ENCODE measurements around the gene PKN1. TPM values are rescaled to one million over a fixed set of nuclear protein-coding genes. Genes with fewer than 3 reads are reported as not detected.

PKN1 gene
- polyA plus RNA-seq, 1 donor (not counting 4 experiments of a cell fraction or from before 2014, with no cell fraction given): 0.62 TPM

GRCh38 chr19:14437578-14438140 lies 4.6 kb downstream of the PKN1 start:
- Histone ChIP-seq H3K9me3 (ENCODE audit: control insufficient read depth, low read depth, low read length) (no peaks in the 10 kb centered on the region), H3K27me3 (ENCODE audit: control insufficient read depth, extremely low read depth, insufficient read depth, low read length) (peaks cover 13% of the 10 kb centered on the region), H3K79me2 (ENCODE audit: control insufficient read depth, insufficient read depth, low read length) (no peaks in the 10 kb centered on the region), H3K4me1 (ENCODE audit: control insufficient read depth, extremely low read depth, insufficient read depth, low read length) (no peaks in the 10 kb centered on the region), H4K20me1 (ENCODE audit: control insufficient read depth, extremely low read depth, insufficient read depth, low read length) (no peaks in the 10 kb centered on the region), H3K9me1 (ENCODE audit: control insufficient read depth, extremely low read depth, insufficient read depth, low read length) (no peaks in the 10 kb centered on the region), H3K36me3 (ENCODE audit: control insufficient read depth in 2 of 2, extremely low read depth in 1 of 2, insufficient read depth in 2 of 2, low read length in 2 of 2) (no peaks in the 10 kb centered on the region), H3K4me2 (ENCODE audit: control insufficient read depth, extremely low read depth, insufficient read depth, low read depth, low read length) (no peak overlapping the region), H3K27ac (ENCODE audit: control insufficient read depth, insufficient read depth, low read length) (no peak overlapping the region), H2AFZ (ENCODE audit: control insufficient read depth, low read length) (no peak overlapping the region), H3K4me3 (ENCODE audit: control insufficient read depth in 2 of 3, extremely low read depth in 1 of 3, insufficient read depth in 2 of 3, low read depth in 1 of 3, low read length in 3 of 3) (no peak overlapping the region), H3K9ac (ENCODE audit: control insufficient read depth, extremely low read depth, insufficient read depth, low read length) (no peak overlapping the region)
- dilution Hi-C loops (cut with MboI; ENCODE audit: extremely low pct_ligation_motif_present, low sequenced_read_pairs): no loop called here
- DNase-seq (ENCODE audit: low read depth, low spot score) (no peak), FAIRE-seq (no peak)
- TF ChIP-seq EZH2 (IDR thresholded peaks at IDR 0.05; ENCODE audit: low read length) (no peak), CTCF (optimal IDR thresholded peaks at IDR 0.05 in 1 of 3, IDR thresholded peaks at IDR 0.05 in 1 of 3, conservative IDR thresholded peaks at IDR 0.05 in 1 of 3; ENCODE audit: extremely low read depth in 1 of 3, insufficient read depth in 2 of 3, low read length in 3 of 3) (no peak)

GRCh38 chr19:14439014-14439413 lies 5.9 kb downstream of the PKN1 start:
- no peak overlapping the region for H3K4me3 ChIP-seq (ENCODE audit: control insufficient read depth in 2 of 3, extremely low read depth in 1 of 3, insufficient read depth in 2 of 3, low read depth in 1 of 3, low read length in 3 of 3)
- H3K4me1 ChIP-seq (ENCODE audit: control insufficient read depth, extremely low read depth, insufficient read depth, low read length): no peaks in the 10 kb centered on the region
- FAIRE-seq (no peak), DNase-seq (ENCODE audit: low read depth, low spot score) (no peak)
- no peaks in the 10 kb centered on the region for H3K9me1 ChIP-seq (ENCODE audit: control insufficient read depth, extremely low read depth, insufficient read depth, low read length)
- H3K4me2 ChIP-seq (ENCODE audit: control insufficient read depth, extremely low read depth, insufficient read depth, low read depth, low read length): no peak overlapping the region
- no peak overlapping the region for H3K27ac ChIP-seq (ENCODE audit: control insufficient read depth, insufficient read depth, low read length)
- no peak for TF ChIP-seq EZH2 (IDR thresholded peaks at IDR 0.05; ENCODE audit: low read length)
- no peak for TF ChIP-seq CTCF (optimal IDR thresholded peaks at IDR 0.05 in 1 of 3, IDR thresholded peaks at IDR 0.05 in 1 of 3, conservative IDR thresholded peaks at IDR 0.05 in 1 of 3; ENCODE audit: extremely low read depth in 1 of 3, insufficient read depth in 2 of 3, low read length in 3 of 3)
- H4K20me1 ChIP-seq (ENCODE audit: control insufficient read depth, extremely low read depth, insufficient read depth, low read length): no peaks in the 10 kb centered on the region
- no peaks in the 10 kb centered on the region for H3K9me3 ChIP-seq (ENCODE audit: control insufficient read depth, low read depth, low read length)
- dilution Hi-C loops (cut with MboI; ENCODE audit: extremely low pct_ligation_motif_present, low sequenced_read_pairs): no loop called here
- no peaks in the 10 kb centered on the region for H3K79me2 ChIP-seq (ENCODE audit: control insufficient read depth, insufficient read depth, low read length)
- no peak overlapping the region for H2AFZ ChIP-seq (ENCODE audit: control insufficient read depth, low read length)
- H3K36me3 ChIP-seq (ENCODE audit: control insufficient read depth in 2 of 2, extremely low read depth in 1 of 2, insufficient read depth in 2 of 2, low read length in 2 of 2): no peaks in the 10 kb centered on the region
- no peak overlapping the region for H3K9ac ChIP-seq (ENCODE audit: control insufficient read depth, extremely low read depth, insufficient read depth, low read length)
- peaks cover 5% of the 10 kb centered on the region for H3K27me3 ChIP-seq (ENCODE audit: control insufficient read depth, extremely low read depth, insufficient read depth, low read length)
